ENCODE measurements around the gene SLC25A44.

The SLC25A44 gene

DNA sequence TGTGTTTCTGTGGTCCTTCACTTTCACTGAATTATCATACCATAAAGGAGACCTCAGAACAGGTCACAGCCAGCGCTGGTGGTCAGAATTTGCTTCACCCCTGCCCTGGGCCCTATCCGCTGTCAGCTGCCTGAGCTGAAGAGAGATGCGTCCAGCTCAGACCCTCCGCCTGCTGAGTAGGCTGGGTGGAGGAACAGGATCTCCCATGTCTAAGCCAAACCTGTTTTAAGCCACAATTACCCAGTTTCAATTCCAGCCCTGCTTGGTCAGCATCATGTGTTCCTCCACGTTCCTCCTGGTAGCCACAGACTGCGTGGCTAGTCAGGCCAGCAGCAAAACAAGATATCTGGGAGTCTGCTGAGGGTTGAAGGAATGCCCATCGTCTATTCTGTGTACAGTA is 34.6 kb downstream of the SLC25A44 start:
- no peaks in the 10 kb centered on the region for H3K4me1 ChIP-seq (ENCODE audit: insufficient read depth, poor library complexity, severe bottlenecking)
- H3K27me3 ChIP-seq (ENCODE audit: insufficient read depth, poor library complexity, severe bottlenecking) = no peaks in the 10 kb centered on the region
- DNase-seq (ENCODE audit: low spot score) (no peak), ATAC-seq (ENCODE audit: low read depth) (no peak)
- H3K9me3 ChIP-seq (ENCODE audit: severe bottlenecking) = no peaks in the 10 kb centered on the region
- H3K36me3 ChIP-seq (ENCODE audit: low read depth) = peaks cover 31% of the 10 kb centered on the region
- H3K27ac ChIP-seq (ENCODE audit: poor library complexity, severe bottlenecking) = no peak overlapping the region
- TF ChIP-seq, protein P1, sequence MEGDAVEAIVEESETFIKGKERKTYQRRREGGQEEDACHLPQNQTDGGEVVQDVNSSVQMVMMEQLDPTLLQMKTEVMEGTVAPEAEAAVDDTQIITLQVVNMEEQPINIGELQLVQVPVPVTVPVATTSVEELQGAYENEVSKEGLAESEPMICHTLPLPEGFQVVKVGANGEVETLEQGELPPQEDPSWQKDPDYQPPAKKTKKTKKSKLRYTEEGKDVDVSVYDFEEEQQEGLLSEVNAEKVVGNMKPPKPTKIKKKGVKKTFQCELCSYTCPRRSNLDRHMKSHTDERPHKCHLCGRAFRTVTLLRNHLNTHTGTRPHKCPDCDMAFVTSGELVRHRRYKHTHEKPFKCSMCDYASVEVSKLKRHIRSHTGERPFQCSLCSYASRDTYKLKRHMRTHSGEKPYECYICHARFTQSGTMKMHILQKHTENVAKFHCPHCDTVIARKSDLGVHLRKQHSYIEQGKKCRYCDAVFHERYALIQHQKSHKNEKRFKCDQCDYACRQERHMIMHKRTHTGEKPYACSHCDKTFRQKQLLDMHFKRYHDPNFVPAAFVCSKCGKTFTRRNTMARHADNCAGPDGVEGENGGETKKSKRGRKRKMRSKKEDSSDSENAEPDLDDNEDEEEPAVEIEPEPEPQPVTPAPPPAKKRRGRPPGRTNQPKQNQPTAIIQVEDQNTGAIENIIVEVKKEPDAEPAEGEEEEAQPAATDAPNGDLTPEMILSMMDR (IDR thresholded peaks at IDR 0.05; ENCODE audit: poor library complexity, severe bottlenecking) = no peak
- no peak overlapping the region for H3K4me3 ChIP-seq (ENCODE audit: severe bottlenecking)

DNA sequence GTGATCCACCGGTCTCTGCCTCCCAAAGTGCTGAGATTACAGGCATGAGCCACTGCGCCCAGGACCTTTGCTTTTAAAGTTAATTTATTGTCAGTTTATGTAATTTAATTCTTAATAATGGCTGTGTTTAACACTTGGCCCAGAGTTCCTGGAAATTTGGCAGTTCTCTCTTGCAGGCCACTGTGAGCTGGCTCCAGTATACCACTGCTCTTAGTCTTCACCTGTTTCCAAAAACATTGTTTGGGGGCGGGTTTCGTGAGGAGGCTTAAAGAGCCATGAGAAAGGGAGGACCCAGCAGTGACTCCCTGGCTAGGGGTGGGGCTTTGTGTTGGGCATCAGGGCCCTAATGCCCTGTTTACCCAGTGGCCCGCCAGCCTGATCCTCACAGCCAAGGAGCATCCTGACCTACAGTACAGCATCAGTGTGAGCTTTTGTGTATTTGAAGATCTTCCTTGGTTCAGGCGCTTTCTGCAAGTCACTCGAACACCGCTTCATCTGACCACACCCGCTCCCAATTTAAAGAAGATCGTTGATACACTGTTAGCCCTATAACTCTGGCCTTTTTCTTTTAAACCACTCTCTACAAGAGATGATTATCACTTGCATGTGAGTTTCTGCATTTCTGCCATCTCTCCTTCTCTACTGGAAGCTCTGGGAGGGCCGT is 36.0 kb downstream of the SLC25A44 start:
- ATAC-seq (ENCODE audit: low read depth) (no peak), DNase-seq (ENCODE audit: low spot score) (no peak)
- Histone ChIP-seq H3K27me3 (ENCODE audit: insufficient read depth, poor library complexity, severe bottlenecking) (no peaks in the 10 kb centered on the region), H3K4me1 (ENCODE audit: insufficient read depth, poor library complexity, severe bottlenecking) (no peaks in the 10 kb centered on the region), H3K4me3 (ENCODE audit: severe bottlenecking) (no peak overlapping the region), H3K36me3 (ENCODE audit: low read depth) (peaks cover 28% of the 10 kb centered on the region), H3K27ac (ENCODE audit: poor library complexity, severe bottlenecking) (no peak overlapping the region), H3K9me3 (ENCODE audit: severe bottlenecking) (no peaks in the 10 kb centered on the region)
- TF ChIP-seq, protein P1 (IDR thresholded peaks at IDR 0.05; ENCODE audit: poor library complexity, severe bottlenecking) = no peak

DNA sequence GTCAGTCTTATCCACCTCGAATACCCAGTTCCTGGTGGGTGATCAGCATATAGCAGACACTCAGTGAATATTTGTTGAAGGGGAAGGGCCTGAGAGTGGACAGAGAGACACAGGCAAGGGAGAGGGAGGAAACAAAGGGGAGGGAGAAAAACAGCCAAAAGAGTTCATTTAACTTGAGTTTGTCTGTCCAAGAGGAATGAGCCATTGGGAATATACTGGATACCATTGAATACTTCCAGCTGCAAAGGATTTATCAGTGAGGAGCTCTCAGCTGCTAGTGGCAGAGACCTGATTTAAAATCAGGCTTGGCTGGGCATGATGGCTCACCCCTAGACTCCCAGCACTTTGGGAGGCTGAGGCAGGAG is 36.6 kb downstream of the SLC25A44 start:
- H3K27ac ChIP-seq (ENCODE audit: poor library complexity, severe bottlenecking) = no peak overlapping the region
- H3K4me3 ChIP-seq (ENCODE audit: severe bottlenecking) = no peak overlapping the region
- no peak for DNase-seq (ENCODE audit: low spot score)
- H3K36me3 ChIP-seq (ENCODE audit: low read depth) = peaks cover 28% of the 10 kb centered on the region
- ATAC-seq (ENCODE audit: low read depth) = no peak
- H3K27me3 ChIP-seq (ENCODE audit: insufficient read depth, poor library complexity, severe bottlenecking) = no peaks in the 10 kb centered on the region
- TF ChIP-seq, protein P1 (IDR thresholded peaks at IDR 0.05; ENCODE audit: poor library complexity, severe bottlenecking) = no peak
- H3K4me1 ChIP-seq (ENCODE audit: insufficient read depth, poor library complexity, severe bottlenecking) = no peaks in the 10 kb centered on the region
- H3K9me3 ChIP-seq (ENCODE audit: severe bottlenecking) = no peaks in the 10 kb centered on the region

DNA sequence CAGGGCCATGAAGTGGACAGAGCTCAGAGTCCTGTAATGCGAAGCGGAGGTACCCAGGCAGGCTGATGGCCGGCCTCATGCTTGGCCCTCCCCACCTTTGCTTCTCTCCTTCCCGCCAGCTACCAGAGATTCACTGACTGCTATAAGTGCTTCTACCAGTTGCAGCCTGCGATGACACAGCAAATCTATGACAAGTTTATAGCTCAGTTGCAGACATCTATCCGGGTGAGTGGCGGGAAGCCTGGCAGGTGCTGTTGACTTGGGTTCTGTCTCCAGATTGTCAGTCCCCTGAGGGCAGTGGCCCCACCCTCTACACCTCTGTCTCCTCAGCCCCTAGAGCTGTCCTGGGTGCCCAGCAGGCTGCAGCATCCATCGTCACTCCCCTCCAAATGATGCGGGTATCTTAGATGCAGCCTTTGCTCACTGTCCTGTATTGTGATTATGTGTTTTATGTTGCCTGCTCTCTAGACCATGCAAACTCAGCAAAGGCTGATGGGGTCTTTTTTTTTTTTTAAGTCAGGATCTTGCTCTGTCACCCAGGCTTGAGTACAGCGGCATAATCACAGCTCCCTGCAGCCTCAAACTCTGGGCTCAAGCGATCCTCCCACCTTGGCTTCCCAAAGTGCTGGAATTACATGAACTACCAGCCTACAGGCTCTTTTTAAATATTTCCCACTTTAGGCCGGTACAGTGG is 38.4 kb downstream of the SLC25A44 start:
- ATAC-seq (ENCODE audit: low read depth) (no peak), DNase-seq (ENCODE audit: low spot score) (no peak)
- Histone ChIP-seq H3K27me3 (ENCODE audit: insufficient read depth, poor library complexity, severe bottlenecking) (no peaks in the 10 kb centered on the region), H3K4me3 (ENCODE audit: severe bottlenecking) (no peak overlapping the region), H3K36me3 (ENCODE audit: low read depth) (peaks cover 19% of the 10 kb centered on the region), H3K9me3 (ENCODE audit: severe bottlenecking) (no peaks in the 10 kb centered on the region), H3K4me1 (ENCODE audit: insufficient read depth, poor library complexity, severe bottlenecking) (no peaks in the 10 kb centered on the region), H3K27ac (ENCODE audit: poor library complexity, severe bottlenecking) (no peak overlapping the region)
- TF ChIP-seq, protein P1 (IDR thresholded peaks at IDR 0.05; ENCODE audit: poor library complexity, severe bottlenecking) = no peak
